ENCODE measurements around the gene HOXA6. TPM values are rescaled to one million over a fixed set of nuclear protein-coding genes. Genes with fewer than 3 reads are reported as not detected.

HOXA6 gene
- total and polyA plus RNA-seq, 4 donors = 0.23 TPM; not detected in 3

- Histone ChIP-seq H3K9ac (ENCODE audit: low read depth in 1 of 2, low read length in 2 of 2) (no peak overlapping the region), H3K4me1 (ENCODE audit: control insufficient read depth in 4 of 4, insufficient read depth in 4 of 4, low read length in 3 of 4) (peaks cover 4 to 16% (median 9%) of the 10 kb centered on the region in 4 donors)
Measured at GRCh38 chr7:27122077-27122910, 25.3 kb downstream of the HOXA6 start.

GRCh38 chr7:27121684-27122076, 25.9 kb downstream of the HOXA6 start:
- WGBS = 43% methylated on average over 7 of the region's 7 CpGs
- Histone ChIP-seq H3K4me1 (ENCODE audit: control insufficient read depth in 4 of 4, insufficient read depth in 4 of 4, low read length in 3 of 4) (peaks cover 4 to 16% (median 9%) of the 10 kb centered on the region in 4 donors), H3K4me3 (ENCODE audit: low read depth in 1 of 3, low read length in 3 of 3) (no peak overlapping the region), H3K9ac (ENCODE audit: low read depth in 1 of 2, low read length in 2 of 2) (no peak overlapping the region), H3K27me3 (ENCODE audit: control insufficient read depth in 4 of 4, insufficient read depth in 4 of 4, low read length in 3 of 4) (peaks cover 4 to 21% (median 10%) of the 10 kb centered on the region in 4 donors), H3K9me3 (ENCODE audit: control insufficient read depth in 4 of 4, low read length in 3 of 4) (peaks cover 0 to 4% (median 0%) of the 10 kb centered on the region in 4 donors), H3K27ac (ENCODE audit: low read depth in 1 of 2, low read length in 2 of 2) (no peak overlapping the region), H3K36me3 (ENCODE audit: control insufficient read depth in 4 of 4, insufficient read depth in 3 of 4, low read depth in 1 of 4, low read length in 3 of 4) (no peaks in the 10 kb centered on the region)
- no peak for DNase-seq (ENCODE audit: low spot score)
- TF ChIP-seq HNF4A (conservative IDR thresholded peaks at IDR 0.05) = no peak
- TF ChIP-seq YY1 (IDR thresholded peaks at IDR 0.05) = no peak
- no peak for TF ChIP-seq FOXA2 (IDR thresholded peaks at IDR 0.05)
- TF ChIP-seq MAX (IDR thresholded peaks at IDR 0.05) = no peak
- no peak for TF ChIP-seq ZBTB33 (IDR thresholded peaks at IDR 0.05)
- TF ChIP-seq GABPA (IDR thresholded peaks at IDR 0.05 in 1 of 2, conservative IDR thresholded peaks at IDR 0.05 in 1 of 2) = no peak
- TF ChIP-seq EGR1 (IDR thresholded peaks at IDR 0.05; ENCODE audit: low read depth in 2 of 2) = no peak
- no peak for TF ChIP-seq JUND (IDR thresholded peaks at IDR 0.05)
- no peak for TF ChIP-seq RAD21 (IDR thresholded peaks at IDR 0.05)
- no peak for TF ChIP-seq FOXA1 (IDR thresholded peaks at IDR 0.05)
- TF ChIP-seq TAF1 (conservative IDR thresholded peaks at IDR 0.05) = no peak
- TF ChIP-seq NR2F2 (IDR thresholded peaks at IDR 0.05) = no peak
- TF ChIP-seq SP1 (IDR thresholded peaks at IDR 0.05) = no peak
- TF ChIP-seq RXRA (IDR thresholded peaks at IDR 0.05) = no peak
- TF ChIP-seq HNF4G (IDR thresholded peaks at IDR 0.05) = no peak

More at GRCh38 chr7:27122077-27122910, 25.3 kb downstream of the HOXA6 start:
- no peak for DNase-seq (ENCODE audit: low spot score)
- TF ChIP-seq FOXA1 (IDR thresholded peaks at IDR 0.05) (no peak), CTCF (IDR thresholded peaks at IDR 0.05; ENCODE audit: low read depth, low read length, missing input control) (no peak), HNF4G (IDR thresholded peaks at IDR 0.05) (peak; percentile 31), REST (IDR thresholded peaks at IDR 0.05) (no peak), HNF4A (conservative IDR thresholded peaks at IDR 0.05) (peak; percentile 67 to 73)
- Histone ChIP-seq H3K27me3 (ENCODE audit: control insufficient read depth in 4 of 4, insufficient read depth in 4 of 4, low read length in 3 of 4) (peaks cover 4 to 21% (median 11%) of the 10 kb centered on the region in 4 donors), H3K27ac (ENCODE audit: low read depth in 1 of 2, low read length in 2 of 2) (no peak overlapping the region), H3K9me3 (ENCODE audit: control insufficient read depth in 4 of 4, low read length in 3 of 4) (peaks cover 0 to 4% (median 0%) of the 10 kb centered on the region in 4 donors), H3K36me3 (ENCODE audit: control insufficient read depth in 4 of 4, insufficient read depth in 3 of 4, low read depth in 1 of 4, low read length in 3 of 4) (no peaks in the 10 kb centered on the region), H3K4me3 (ENCODE audit: low read depth in 1 of 3, low read length in 3 of 3) (no peak overlapping the region)
- 24% methylated on average over 42 of the region's 42 CpGs for WGBS
